DMS153 treated with DMSO at 0.1 percent for 48 hours (cell line): ENCODE measurements around the gene NLRP10.

Experiments used
- DNase-seq: peaks from one replicate; lab custom pipeline; 2025; ENCODE audit not compliant: unreplicated experiment; lab: John Stamatoyannopoulos, UW

Gene NLRP10

DNA sequence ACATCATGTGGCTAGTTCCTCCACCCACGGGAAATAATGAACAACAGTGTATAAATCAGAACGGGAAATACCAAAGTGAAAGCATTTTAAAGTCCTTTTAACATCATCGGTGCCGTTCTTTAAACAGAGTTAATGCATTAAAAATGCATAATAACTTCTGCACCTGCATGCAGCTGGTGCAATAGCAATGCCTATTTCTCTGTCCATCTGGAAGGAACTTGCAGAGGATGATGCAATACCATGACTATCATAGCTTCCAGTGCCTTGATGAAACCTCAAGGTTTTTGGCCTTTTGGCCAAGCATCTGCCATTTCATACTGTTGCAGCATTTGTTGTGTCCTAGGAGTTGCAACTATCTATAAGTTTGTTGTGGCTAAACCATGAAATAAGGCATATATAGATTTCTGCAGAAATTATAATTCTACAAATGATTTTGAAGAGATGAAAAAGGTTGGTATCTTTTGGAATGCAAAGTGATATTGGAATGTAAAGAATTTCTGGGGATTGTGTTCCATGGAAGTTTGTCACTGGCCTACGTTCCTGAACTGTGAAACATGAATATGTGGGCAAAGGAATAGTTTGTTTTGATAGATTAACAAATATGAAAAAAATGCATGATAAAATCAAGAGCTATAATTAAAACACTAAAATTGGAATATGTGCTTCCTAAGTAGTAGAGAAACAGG lies 12.1 kb upstream of the NLRP10 start:
- no peak for DNase-seq

DNA sequence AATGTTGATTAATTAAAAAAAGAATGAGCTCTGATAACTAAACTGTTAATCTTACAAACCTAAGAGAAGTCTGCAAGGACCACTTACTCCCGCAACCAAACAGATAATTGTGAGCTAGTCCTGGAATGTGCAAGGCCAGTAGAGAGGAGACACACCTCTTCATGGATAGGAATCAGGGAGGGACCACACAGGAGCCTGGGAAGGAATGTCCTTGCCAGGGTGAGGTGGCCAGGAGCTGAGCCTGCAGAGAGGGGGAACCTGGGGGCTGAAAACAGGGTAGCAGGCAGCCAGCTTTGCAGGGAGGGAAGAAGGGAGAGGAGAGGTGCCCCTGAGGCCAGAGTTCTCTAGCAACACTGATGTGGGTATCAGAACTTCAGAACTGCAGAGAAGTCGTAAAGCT lies 9.4 kb upstream of the NLRP10 start:
- no peak for DNase-seq

DNA sequence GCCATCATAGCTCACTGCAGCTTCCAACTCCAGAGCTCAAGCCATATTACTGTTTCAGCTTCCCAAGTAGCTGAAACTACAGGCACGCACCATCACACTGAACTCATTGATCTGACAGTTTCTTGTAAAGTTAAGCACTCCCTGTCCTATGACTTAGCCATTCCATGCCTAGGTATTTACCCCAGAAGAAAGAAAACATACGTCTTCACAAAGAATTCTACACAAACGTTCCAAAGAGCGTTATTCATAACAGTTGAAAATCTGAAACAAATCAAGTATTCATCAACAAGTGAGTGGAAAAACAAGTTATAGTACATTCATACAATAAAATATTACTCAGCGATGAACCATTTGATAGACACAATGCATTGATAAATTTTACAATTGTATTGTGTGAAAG lies 7.8 kb upstream of the NLRP10 start:
- DNase-seq: no peak

DNA sequence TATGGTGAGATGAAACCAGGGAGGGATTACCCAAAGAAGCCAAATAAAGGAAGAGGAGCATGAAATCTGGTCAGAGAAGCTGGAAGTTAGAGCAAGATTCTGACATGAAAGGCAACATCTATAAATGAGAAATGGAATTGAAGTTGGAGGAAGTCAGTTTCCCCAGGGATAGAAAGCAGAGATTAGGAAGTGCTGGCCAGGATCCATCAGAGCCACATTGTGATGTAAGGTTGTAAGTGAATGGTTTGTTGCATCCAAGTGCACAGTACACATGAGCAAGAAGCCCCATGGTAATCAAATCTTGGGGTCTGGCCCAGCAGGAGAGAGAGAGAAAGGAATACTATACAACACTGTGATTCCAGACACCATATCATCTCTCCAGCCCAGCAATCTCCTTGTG lies 6.6 kb upstream of the NLRP10 start:
- DNase-seq: no peak

DNA sequence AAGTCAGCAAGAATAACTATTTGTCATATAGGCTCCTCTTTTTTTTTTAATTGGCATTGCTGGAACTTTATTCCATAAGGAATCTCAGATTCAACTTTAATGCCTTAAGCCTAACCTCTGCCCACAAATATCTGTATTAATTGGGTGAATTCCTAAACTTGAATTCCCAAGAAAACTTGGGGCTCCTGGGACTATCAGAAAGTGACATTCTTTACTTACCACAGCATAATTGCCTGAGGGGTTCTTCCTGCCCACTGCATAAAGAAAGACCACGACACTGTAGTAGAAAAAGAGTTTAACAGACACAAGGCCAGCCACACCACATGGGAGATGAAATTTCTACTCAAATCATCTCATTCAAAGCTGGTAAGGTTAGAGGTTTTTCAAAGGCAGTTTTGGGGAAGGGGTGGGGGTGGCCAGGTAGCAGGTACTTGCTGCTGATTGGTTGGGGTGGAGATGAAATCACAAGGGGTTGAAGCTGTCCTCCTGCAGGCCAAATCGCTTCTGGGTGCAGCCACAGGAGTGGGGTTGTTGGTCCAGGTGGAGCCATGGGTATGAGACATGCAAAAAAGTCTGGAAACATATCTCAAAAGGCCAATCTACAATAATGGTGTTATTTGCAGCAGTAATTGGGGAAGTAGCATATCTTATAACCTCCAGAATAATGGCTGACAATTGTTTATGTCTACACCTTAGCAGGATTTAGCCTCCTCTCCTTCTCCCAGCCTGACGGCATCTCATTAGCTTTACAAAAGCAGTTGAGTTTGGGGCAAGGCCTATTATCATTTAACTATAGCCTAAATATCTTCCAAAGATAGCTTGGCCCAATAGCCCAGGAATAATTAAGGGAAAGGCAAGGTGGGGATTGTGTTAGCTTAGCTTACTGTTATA lies 4.8 kb upstream of the NLRP10 start:
- DNase-seq: no peak

DNA sequence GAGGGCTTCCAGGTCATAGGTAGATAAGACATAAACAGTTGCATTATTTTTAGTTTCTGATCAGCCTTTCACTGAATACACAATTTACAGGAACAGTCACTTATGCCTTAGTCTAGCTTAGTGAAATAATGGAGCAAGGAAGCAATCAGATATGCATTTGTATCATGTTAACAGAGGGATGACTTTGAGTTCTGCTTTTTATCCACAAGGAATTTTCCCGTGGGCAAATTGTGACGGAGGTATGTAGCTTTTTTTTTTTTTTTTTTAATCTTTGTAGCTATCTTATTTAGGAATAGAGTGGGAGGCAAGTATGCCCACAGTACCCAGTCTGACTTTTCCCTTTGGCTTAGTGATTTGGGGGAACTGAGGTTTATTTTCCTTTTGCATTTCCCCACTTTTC lies 3.4 kb upstream of the NLRP10 start:
- no peak for DNase-seq

DNA sequence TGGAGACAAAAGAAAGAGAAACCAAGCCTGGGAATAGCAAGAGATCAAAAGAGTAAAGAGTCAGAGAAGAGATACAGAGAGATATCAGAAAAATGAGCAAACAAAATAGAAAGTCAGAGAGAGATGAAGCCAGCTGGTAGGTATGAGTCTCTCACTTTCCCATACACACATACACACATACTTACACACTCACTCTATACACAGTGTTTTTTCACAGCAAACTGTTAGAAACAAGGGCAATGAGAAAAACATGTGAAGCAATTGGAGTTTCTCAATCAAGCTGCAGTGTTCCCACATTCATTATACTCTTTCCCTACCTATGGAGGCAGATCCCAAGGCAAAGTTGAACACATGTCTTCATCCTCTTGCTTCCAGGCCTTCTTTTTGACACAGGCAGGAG lies 2.6 kb upstream of the NLRP10 start:
- no peak for DNase-seq

DNA sequence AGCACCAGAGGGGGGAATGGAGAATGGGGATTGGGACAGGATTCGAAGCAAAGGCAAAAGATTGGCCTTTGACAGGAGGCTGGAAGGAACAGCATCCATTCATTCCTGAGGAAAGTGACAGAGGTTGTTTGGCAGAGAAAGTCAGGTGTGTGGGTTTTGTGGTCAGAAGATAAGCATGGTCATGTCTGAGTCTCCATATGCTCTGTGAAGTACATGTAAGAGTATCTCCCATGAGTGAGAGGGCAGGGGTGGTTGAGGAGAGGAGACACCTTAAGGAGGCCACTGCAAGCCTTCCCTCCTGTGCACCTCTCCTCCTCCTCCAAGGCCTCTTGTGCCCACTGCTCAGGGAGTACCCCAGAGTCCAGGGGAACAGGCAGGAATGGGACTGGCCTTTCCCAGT lies 1.9 kb upstream of the NLRP10 start:
- DNase-seq: no peak

DNA sequence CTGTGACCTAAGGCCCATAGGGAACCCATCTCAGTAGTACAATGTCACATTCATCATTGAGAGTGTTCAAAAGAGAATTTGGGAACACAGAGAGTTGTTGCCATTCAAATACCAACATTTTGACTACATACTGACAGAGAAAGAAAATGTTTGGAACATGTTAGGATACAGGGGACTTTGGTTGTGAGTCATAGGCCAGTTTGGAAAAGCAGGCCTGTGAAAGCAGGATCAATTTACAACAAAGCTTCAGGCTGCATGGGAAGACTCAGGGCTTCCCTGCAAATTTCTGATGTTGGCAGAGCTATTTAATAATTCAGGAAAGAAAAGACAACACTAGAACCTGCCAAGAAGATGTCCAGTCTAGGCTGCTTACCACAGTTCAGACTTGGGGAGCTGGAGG lies 374 bp downstream of the NLRP10 start:
- no peak for DNase-seq

DNA sequence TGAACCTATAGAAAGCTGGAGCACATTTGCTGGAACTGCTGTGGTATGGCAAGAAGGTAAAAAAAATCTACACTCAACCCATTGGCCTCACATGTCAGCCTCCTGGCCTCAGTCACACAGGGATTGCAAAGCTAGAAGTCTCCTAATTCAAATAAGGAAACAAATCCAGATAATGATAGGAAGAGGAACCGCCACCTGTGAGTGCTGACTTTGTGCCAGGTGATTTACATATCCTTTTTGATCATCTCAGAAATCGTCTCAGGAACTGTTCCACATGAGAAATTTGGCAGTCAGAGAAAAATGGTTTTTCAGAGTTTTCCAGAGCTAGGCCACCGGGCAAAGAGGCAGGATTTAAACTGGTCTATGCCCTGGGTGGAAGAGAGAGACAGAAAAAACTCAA lies 986 bp downstream of the NLRP10 start:
- no peak for DNase-seq

DNA sequence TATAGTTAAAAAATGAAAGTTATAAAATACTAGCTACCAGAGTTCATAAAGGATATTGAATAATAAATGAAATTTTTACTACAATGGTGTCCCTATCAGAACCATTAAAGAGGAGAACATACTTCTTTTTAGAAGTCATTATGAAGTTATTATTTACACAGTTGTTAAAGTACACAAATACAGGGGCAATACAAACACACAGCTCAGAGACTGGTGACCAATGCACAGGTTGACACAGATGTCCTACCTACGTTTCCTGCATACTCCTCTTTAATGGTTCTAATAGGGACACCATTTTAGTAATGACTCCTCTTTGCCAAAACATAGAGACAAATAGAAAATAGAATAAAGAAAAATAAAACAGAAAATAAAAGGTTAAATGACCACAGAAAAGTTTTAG lies 10.1 kb downstream of the NLRP10 start:
- DNase-seq: no peak

DNA sequence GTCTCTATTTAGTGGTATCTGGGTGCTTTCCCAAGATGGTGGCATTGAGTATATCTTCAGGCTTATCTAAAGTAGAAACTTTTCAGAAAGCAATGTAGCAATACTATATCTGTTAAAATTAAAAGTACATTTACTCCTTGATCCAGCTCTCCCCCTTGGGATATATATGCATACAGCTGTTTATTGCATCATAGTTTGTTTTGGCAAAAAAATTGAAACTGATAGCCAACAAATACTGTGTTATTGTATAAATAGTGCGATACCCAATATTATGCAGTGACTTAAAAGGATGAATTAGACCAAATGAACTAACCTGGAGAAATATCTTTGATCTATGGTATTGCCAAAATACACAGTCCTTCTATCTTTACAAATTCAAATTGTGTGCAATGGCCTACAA lies 15.3 kb downstream of the NLRP10 start:
- no peak for DNase-seq

DNA sequence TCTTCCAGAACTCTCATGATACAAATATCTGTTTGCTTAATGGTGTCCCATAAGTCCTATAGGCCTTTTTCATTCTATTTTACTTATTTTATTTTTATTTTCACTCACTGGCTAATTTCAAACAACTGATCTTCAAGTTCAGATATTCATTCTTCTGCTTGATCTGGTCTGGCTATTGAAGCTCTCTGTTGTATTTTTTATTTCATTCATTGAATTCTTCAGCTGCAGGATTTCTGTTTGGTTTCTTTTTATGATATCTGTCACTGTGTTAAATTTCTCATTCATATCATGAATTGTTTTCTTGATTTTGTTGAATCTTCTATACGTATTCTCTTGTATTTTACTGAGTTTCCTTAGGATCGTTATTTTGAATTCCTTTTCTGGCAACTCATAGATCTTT lies 21.1 kb downstream of the NLRP10 start:
- DNase-seq: no peak

DNA sequence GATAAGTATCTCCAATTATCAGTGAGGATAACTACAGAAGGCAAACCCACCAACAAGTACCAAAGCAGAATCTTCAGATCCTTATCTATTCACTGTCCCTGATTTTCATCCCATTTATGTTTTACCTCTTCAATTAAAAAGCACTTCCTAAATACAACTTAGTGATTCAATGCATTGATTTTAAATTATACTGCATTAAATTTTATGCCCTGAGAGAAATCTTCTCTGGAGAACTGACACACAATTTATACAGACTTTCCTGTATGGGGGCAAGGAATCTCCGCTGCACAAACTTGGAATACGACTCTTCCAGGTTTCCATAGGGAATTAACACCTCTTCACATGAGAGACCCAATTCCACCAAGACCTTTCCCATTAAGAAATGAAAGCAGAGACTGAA lies 23.6 kb downstream of the NLRP10 start, which contains the start of gene OR10A3:
Gene OR10A3 (minus strand): TSS at position 101 of the 400 bp plus-strand sequence. CDS start 2,188 bp downstream, outside the sequence.
- DNase-seq: no peak

DNA sequence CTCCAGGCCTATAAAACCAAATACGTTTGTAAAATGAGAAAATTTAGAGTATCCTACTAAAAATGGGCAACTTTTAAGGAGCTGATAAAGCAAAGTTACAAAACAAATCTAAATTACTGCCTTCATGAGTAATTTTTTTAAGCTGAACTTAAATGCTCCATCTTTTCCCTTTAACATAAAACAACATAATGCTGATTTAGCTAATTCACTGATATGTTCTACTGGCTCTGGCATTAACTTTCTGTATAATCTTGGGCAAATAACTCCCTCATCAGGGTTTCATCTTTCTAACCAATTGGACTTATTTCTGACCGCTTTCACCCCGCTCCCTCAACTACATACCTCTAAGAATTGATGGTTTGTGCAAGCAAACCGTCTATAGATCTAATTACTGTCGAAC lies 24.1 kb downstream of the NLRP10 start:
- DNase-seq: no peak

DNA sequence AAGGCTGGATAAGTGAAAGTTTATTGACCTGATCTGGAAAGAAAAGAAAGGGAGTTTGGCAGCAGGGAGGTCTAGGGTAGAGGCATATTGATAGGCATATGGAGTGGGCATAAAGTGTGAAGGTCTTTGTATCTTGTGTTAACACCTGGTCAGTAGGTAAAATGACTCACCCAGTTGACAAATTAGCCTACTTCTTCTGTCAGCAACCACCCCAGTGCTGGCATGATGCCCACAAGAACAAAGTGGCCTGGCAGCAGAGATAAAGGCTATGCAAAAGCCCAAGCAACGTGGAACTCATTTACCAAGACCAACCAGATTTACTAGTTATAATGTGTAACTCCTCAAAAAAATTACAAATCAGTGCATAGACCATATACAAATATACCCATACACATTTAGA lies 28.6 kb downstream of the NLRP10 start:
- no peak for DNase-seq

DNA sequence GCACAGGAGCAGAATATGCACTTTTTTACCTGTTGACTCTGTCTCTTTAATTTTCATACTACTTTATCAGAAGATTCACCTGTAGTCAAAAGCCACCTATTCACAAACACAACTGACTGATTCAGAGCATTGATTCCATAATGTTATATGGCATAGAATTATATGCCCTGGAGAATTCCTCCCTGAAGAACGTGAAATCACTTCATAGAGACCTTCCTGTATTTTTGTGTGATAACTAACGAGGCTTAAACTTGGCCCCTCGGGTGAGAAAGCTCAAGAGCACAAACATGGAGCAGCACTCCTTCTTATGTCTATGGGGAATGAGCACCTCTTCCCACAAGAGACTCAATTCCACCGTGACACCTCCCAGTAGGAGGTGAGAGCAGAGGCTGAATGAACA lies 34.1 kb downstream of the NLRP10 start, which contains the start of gene OR10A6:
Gene OR10A6 (minus strand): TSS at position 101 of the 400 bp plus-strand sequence. CDS start 2,606 bp downstream, outside the sequence.
- DNase-seq: no peak

DNA sequence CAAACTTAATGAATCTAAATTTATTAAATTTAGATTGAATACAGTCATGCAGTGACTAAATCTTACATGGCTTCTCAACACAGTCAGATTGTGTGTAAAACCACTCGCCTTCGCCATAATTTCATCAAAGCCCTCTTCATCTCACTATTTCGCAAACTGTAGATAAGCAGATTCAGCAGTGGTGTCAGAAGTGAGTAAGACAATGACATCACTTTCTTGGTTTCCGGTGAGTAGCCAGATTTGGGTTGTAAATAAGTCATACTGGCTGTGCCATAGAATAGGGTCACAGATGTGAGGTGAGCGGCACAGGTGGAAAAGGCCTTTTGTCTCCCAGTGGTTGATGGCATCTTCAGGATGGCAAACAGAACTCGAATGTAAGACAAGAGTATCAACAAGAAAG lies 37.6 kb downstream of the NLRP10 start:
- no peak for DNase-seq

DNA sequence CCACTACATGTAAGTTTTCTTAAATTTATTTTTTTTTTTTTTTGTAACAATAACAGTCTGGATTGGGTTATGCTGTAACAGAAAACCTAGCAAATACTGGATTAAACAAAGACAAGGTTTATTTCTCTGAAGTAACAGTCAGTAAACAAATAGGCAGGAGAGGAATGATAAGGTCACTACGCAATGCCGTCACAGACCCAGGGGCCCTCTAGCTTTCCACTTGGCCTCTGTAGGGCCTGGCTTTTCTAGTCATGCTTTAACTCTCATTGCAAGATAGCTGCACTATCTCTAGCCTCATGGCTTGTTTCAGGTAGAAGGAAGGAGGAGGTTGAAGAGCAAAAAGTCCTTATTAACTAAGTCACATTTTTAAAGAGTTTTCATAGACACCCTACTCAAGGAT lies 40.7 kb downstream of the NLRP10 start:
- no peak for DNase-seq

DNA sequence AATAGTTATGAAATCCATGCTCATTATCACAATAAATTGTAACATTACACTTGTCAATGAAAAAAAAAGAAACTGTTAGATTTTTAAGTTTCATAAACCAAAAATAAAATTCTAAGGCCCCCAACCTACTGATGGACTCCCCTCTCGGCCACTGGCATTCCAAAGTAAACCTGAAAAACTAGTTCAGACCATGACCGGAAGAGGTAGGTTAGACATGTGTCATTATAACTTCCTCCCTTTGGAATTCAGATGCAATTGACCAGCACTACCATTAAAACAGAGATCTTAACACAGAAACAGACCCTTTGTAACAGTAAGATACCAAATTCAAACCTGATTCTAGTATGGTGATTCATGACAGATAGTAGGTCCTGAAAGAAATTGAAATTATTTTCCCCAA lies 47.1 kb downstream of the NLRP10 start:
- no peak for DNase-seq
